PC-3 (cell line): ENCODE measurements around the gene LRRC75A. TPM values are rescaled to one million over a fixed set of nuclear protein-coding genes. Genes with fewer than 3 reads are reported as not detected.
A peak's percentile ranks its signal among the peaks of the same experiment; 100 is the strongest.

Source experiments
- ATAC-seq: fragments of 200-7000 bp; cut with Tn5 transposase; 2 replicates; pipeline ENCODE4 v1.9.1; 2020; ENCODE audit warnings: mild to moderate bottlenecking, moderate library complexity
- BruUV-seq: library from RNA; stranded (reverse); fragments of 400-500 nt; replicated peaks from 2 replicates; lab custom pipeline; 2021; lab: Mats Ljungman, UMichigan
- CTCF ChIA-PET: fragments of 300-600 bp; sonication (Branson Sonifier 250); formaldehyde crosslinking; loops from one replicate; lab custom pipeline; 2022; ENCODE audit warnings: antibody characterized with exemption; lab: Charles Lee
- POLR2A ChIA-PET: fragments of 300-600 bp; sonication (Branson Sonifier 250); formaldehyde crosslinking; loops from one replicate; lab custom pipeline; 2022; ENCODE audit warnings: antibody characterized with exemption; ENCODE audit not compliant: unreplicated experiment; lab: Charles Lee
- DNase-seq: peaks from one replicate; pipeline ENCODE4 v3.0.0-alpha.2; 2015
- H2AFZ ChIP-seq: fragments of 300-600 bp; sonication (generic); 2 replicates; pipeline ENCODE4 v1.6.0; 2016; ENCODE audit warnings: antibody characterized with exemption, low read length
- H3F3A ChIP-seq: fragments of 300-600 bp; sonication (generic); one replicate; pipeline ENCODE4 v1.6.0; 2017; ENCODE audit warnings: antibody characterized with exemption, low read length, control low read depth, mild to moderate bottlenecking; ENCODE audit not compliant: unreplicated experiment
- H3K27ac ChIP-seq: fragments of 300-600 bp; sonication (generic); 2 replicates; pipeline ENCODE4 v1.5.1; 2016; ENCODE audit warnings: mild to moderate bottlenecking, low read length
- H3K27me3 ChIP-seq: fragments of 300-600 bp; sonication (generic); 2 replicates; pipeline ENCODE4 v1.6.1; 2016; ENCODE audit warnings: low read length, mixed read lengths
- H3K36me3 ChIP-seq: fragments of 300-600 bp; sonication (generic); 2 replicates; pipeline ENCODE4 v1.6.1; 2016; ENCODE audit warnings: low read depth, mixed run types, low read length, mixed read lengths
- H3K4me1 ChIP-seq: fragments of 300-600 bp; sonication (generic); 2 replicates; pipeline ENCODE4 v1.5.1; 2016; ENCODE audit warnings: low read length; ENCODE audit not compliant: insufficient read depth
- H3K4me2 ChIP-seq: fragments of 300-600 bp; sonication (generic); 2 replicates; pipeline ENCODE4 v1.6.0; 2016; ENCODE audit warnings: low read length
- H3K4me3 ChIP-seq: fragments of 300-600 bp; sonication (generic); 2 replicates; pipeline ENCODE4 v1.5.1; 2016; ENCODE audit warnings: mild to moderate bottlenecking, low read length, mixed read lengths
- H3K79me2 ChIP-seq: fragments of 300-600 bp; sonication (generic); 2 replicates; pipeline ENCODE4 v1.6.1; 2017; ENCODE audit warnings: low read length, mixed read lengths
- H3K9ac ChIP-seq: fragments of 300-600 bp; sonication (generic); 2 replicates; pipeline ENCODE4 v1.6.0; 2016; ENCODE audit warnings: mild to moderate bottlenecking, low read length
- H3K9me2 ChIP-seq: fragments of 300-600 bp; sonication (generic); replicated peaks from 2 replicates; pipeline ENCODE4 v1.6.1; 2016; ENCODE audit warnings: mixed run types, low read length, mixed read lengths
- H3K9me3 ChIP-seq: fragments of 300-600 bp; sonication (generic); 2 replicates; pipeline ENCODE4 v1.6.1; 2016; ENCODE audit warnings: low read length, mixed read lengths
- H4K20me1 ChIP-seq: fragments of 300-600 bp; sonication (generic); 2 replicates; pipeline ENCODE4 v1.6.1; 2016; ENCODE audit warnings: low read length, mixed read lengths
- CTCF ChIP-seq: fragments of 300-600 bp; sonication (generic); conservative IDR thresholded peaks from 2 replicates; pipeline ENCODE4 v1.5.1; 2017; ENCODE audit warnings: antibody characterized with exemption, low read depth, mild to moderate bottlenecking, low read length
- EZH2 ChIP-seq: fragments of 300-600 bp; sonication (generic); IDR thresholded peaks from one replicate; pipeline ENCODE4 v1.6.1; 2017; ENCODE audit warnings: antibody characterized with exemption, mild to moderate bottlenecking, low read length; ENCODE audit not compliant: unreplicated experiment
- EZH2phosphoT487 ChIP-seq: fragments of 300-600 bp; sonication (generic); IDR thresholded peaks from 2 replicates; pipeline ENCODE4 v1.6.1; 2018; ENCODE audit warnings: mild to moderate bottlenecking, antibody characterized with exemption, low read length, borderline replicate concordance
- intact Hi-C: fragments of 100-400 bp; cut with micrococcal nuclease; formaldehyde crosslinking; loops from 2 replicates; pipeline ENCODE4 v1.9.0; 2023
- total RNA-seq: library from RNA; depleted of rRNA; stranded (reverse); fragments of >200 nt; gene quantifications from 2 replicates; pipeline ENCODE4 v1.2.3, GENCODE V29; 2014

LRRC75A gene
- total RNA-seq, 1 experiment from 2014 or later: 15.8 TPM

- Histone ChIP-seq H4K20me1 (peaks cover 13% of the 10 kb centered on the region; the same call in 1 of the 2 replicates), H3K4me1 (no peaks in the 10 kb centered on the region), H3F3A (peaks cover 4% of the 10 kb centered on the region), H3K9me2 (no peaks in the 10 kb centered on the region), H3K27me3 (no peaks in the 10 kb centered on the region), H3K9ac (no peak overlapping the region), H3K4me3 (no peak overlapping the region), H3K79me2 (no peaks in the 10 kb centered on the region), H3K9me3 (no peaks in the 10 kb centered on the region), H3K27ac (no peak overlapping the region), H3K36me3 (peaks cover 29% of the 10 kb centered on the region), H3K4me2 (no peak overlapping the region), H2AFZ (no peak overlapping the region)
- BruUV-seq: no TSS peak
- DNase-seq: peak; percentile 50
- ChIA-PET CTCF (no interaction called here), POLR2A (no interaction called here)
- intact Hi-C loops: no loop called here
- TF ChIP-seq CTCF (no peak), EZH2phosphoT487 (no peak)
- no peak for ATAC-seq
Measured at GRCh38 chr17:16449121-16449570, 42.8 kb downstream of the LRRC75A start.

DNA sequence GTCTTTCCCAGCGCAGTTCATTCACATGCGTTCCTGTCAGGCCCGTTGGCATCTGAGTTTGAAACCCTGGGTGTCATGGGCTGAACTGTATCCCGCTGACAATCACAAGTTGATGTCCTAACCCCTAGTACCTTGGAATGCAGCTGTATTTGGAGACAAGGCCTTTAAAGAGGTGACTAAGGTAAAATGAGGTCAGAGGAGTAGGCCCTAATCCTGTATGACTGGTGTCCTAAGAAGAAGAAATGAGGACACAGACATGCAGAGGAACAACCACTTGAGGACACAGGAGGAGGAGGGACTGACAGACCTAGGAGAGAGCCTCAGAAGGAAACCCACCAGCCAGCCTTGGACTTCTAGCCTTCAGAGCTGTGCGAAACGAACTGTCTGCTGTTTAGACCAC is 43.5 kb downstream of the LRRC75A start:
- H3K4me3 ChIP-seq: no peak overlapping the region
- H3K79me2 ChIP-seq: no peaks in the 10 kb centered on the region; the same call in 1 of the 2 replicates
- no peak overlapping the region for H3K27ac ChIP-seq
- H3F3A ChIP-seq: peaks cover 4% of the 10 kb centered on the region
- intact Hi-C loops: no loop called here
- no peaks in the 10 kb centered on the region for H3K27me3 ChIP-seq
- no peaks in the 10 kb centered on the region for H3K9me2 ChIP-seq
- H3K4me2 ChIP-seq: no peak overlapping the region
- H3K36me3 ChIP-seq: peaks cover 36% of the 10 kb centered on the region
- peaks cover 20% of the 10 kb centered on the region; the same call in 1 of the 2 replicates for H4K20me1 ChIP-seq
- ATAC-seq (no peak), DNase-seq (peak; percentile 32)
- H3K9me3 ChIP-seq: no peaks in the 10 kb centered on the region
- BruUV-seq: no TSS peak
- no peak overlapping the region for H2AFZ ChIP-seq
- no peaks in the 10 kb centered on the region for H3K4me1 ChIP-seq
- H3K9ac ChIP-seq: no peak overlapping the region
- CTCF ChIA-PET: no interaction called here
- POLR2A ChIA-PET: no interaction called here
- TF ChIP-seq CTCF (no peak), EZH2phosphoT487 (no peak), EZH2 (no peak)

GRCh38 chr17:16447676-16448075 is 44.3 kb downstream of the LRRC75A start:
- no peak overlapping the region for H3K4me2 ChIP-seq
- TF ChIP-seq CTCF (no peak), EZH2 (no peak), EZH2phosphoT487 (no peak)
- no peak overlapping the region for H3K4me3 ChIP-seq
- peaks cover 28% of the 10 kb centered on the region for H4K20me1 ChIP-seq
- intact Hi-C loops: no loop called here
- H2AFZ ChIP-seq: no peak overlapping the region
- H3K9me2 ChIP-seq: no peaks in the 10 kb centered on the region
- BruUV-seq: no TSS peak
- H3K9me3 ChIP-seq: no peaks in the 10 kb centered on the region
- ChIA-PET POLR2A (no interaction called here), CTCF (no interaction called here)
- H3K79me2 ChIP-seq: peaks cover 6% of the 10 kb centered on the region
- H3K27ac ChIP-seq: no peak overlapping the region
- H3K27me3 ChIP-seq: no peaks in the 10 kb centered on the region
- H3K4me1 ChIP-seq: no peaks in the 10 kb centered on the region
- no peak for DNase-seq
- no peak overlapping the region for H3K9ac ChIP-seq
- H3F3A ChIP-seq: peaks cover 9% of the 10 kb centered on the region
- no peak for ATAC-seq
- H3K36me3 ChIP-seq: peaks cover 44% of the 10 kb centered on the region
